GM23338 (cell line): Measurements from ENCODE around the gene ASPM. TPM values are rescaled to one million over a fixed set of nuclear protein-coding genes. Genes with fewer than 3 reads are reported as not detected.

Experiments used
- ATAC-seq: fragments of 200-7000 bp; cut with Tn5 transposase; 3 replicates; pipeline ENCODE4 v1.9.1; 2020
- DNase-seq: peaks from one replicate; pipeline ENCODE4 v3.0.0-alpha.2; 2015; ENCODE audit warnings: low spot score
- H2AFZ ChIP-seq: fragments of 200-600 bp; sonication (generic); 2 replicates; pipeline ENCODE4 v1.8.0; 2016; ENCODE audit warnings: antibody characterized with exemption, mild to moderate bottlenecking, moderate library complexity
- H3F3A ChIP-seq: fragments of 200-600 bp; sonication (generic); replicated peaks from 2 replicates; pipeline ENCODE4 v1.8.0; 2017; ENCODE audit warnings: antibody characterized with exemption, mixed run types, low read depth
- H3K27ac ChIP-seq: fragments of 200-600 bp; sonication (generic); 2 replicates; pipeline ENCODE4 v1.6.1; 2016; ENCODE audit warnings: low read depth
- H3K27me3 ChIP-seq: fragments of 200-600 bp; sonication (generic); 2 replicates; pipeline ENCODE4 v1.8.0; 2016; ENCODE audit warnings: mild to moderate bottlenecking, mixed run types, moderate library complexity; ENCODE audit not compliant: insufficient read depth
- H3K36me3 ChIP-seq: fragments of 200-600 bp; sonication (generic); 2 replicates; pipeline ENCODE4 v1.8.0; 2016; ENCODE audit warnings: mild to moderate bottlenecking; ENCODE audit not compliant: insufficient read depth
- H3K4me1 ChIP-seq: fragments of 200-600 bp; sonication (generic); 2 replicates; pipeline ENCODE4 v1.8.0; 2016; ENCODE audit warnings: mild to moderate bottlenecking, moderate library complexity; ENCODE audit not compliant: insufficient read depth
- H3K4me2 ChIP-seq: fragments of 200-600 bp; sonication (generic); 2 replicates; pipeline ENCODE4 v1.7.1; 2017; ENCODE audit warnings: mixed run types
- H3K4me3 ChIP-seq: fragments of 200-600 bp; sonication (generic); 2 replicates; pipeline ENCODE4 v1.6.1; 2016; ENCODE audit warnings: mixed run types
- H3K79me2 ChIP-seq: fragments of 200-600 bp; sonication (generic); replicated peaks from 2 replicates; pipeline ENCODE4 v1.8.0; 2017; ENCODE audit warnings: mild to moderate bottlenecking; ENCODE audit not compliant: insufficient read depth
- H3K9me2 ChIP-seq: fragments of 200-600 bp; sonication (generic); 2 replicates; pipeline ENCODE4 v1.8.0; 2017; ENCODE audit not compliant: insufficient read depth
- H4K20me1 ChIP-seq: fragments of 200-600 bp; sonication (generic); replicated peaks from 2 replicates; pipeline ENCODE4 v1.8.0; 2017; ENCODE audit warnings: mild to moderate bottlenecking; ENCODE audit not compliant: insufficient read depth
- H3K27ac Mint-ChIP-seq: 2 replicates; pipeline ENCODE4 v1.8.0; 2020; ENCODE audit warnings: inconsistent platforms, mild to moderate bottlenecking, moderate library complexity, mixed read lengths
- H3K27me3 Mint-ChIP-seq: 3 replicates; pipeline ENCODE4 v1.8.0; 2022; ENCODE audit warnings: low read depth, mild to moderate bottlenecking, moderate library complexity, mixed read lengths, inconsistent platforms; ENCODE audit not compliant: insufficient read depth, poor library complexity
- H3K36me3 Mint-ChIP-seq: 3 replicates; pipeline ENCODE4 v1.8.0; 2021; ENCODE audit warnings: low read depth, mild to moderate bottlenecking, inconsistent platforms, moderate library complexity, mixed read lengths
- H3K4me1 Mint-ChIP-seq: 3 replicates; pipeline ENCODE4 v1.8.0; 2020; ENCODE audit warnings: mild to moderate bottlenecking, inconsistent platforms, mixed read lengths
- H3K4me3 Mint-ChIP-seq: 3 replicates; pipeline ENCODE4 v1.8.0; 2021; ENCODE audit warnings: moderate library complexity, mild to moderate bottlenecking, inconsistent platforms, mixed read lengths
- H3K9me3 Mint-ChIP-seq: 3 replicates; pipeline ENCODE4 v1.8.0; 2020; ENCODE audit warnings: moderate library complexity, mild to moderate bottlenecking, inconsistent platforms, mixed read lengths
- CREB1 ChIP-seq: fragments of 250-450 bp; sonication (Bioruptor Pico); IDR thresholded peaks from 2 replicates; pipeline ENCODE4 v1.5.0; 2020; ENCODE audit warnings: low read depth, mild to moderate bottlenecking, moderate library complexity
- CTCF ChIP-seq, 2 experiments: fragments of 200-600 bp in 1 of 2; sonication (generic) in 1 of 2; conservative IDR thresholded peaks; 2 replicates each; pipeline versions ENCODE4 v1.5.1 to v1.6.1; 2016 to 2017; ENCODE audit warnings: antibody characterized with exemption in 2 of 2, low read depth in 2 of 2, mild to moderate bottlenecking in 2 of 2, moderate library complexity in 1 of 2
- EZH2phosphoT487 ChIP-seq: fragments of 200-600 bp; sonication (generic); IDR thresholded peaks from one replicate; pipeline ENCODE4 v1.8.1; 2018; ENCODE audit warnings: antibody characterized with exemption; ENCODE audit not compliant: unreplicated experiment
- NANOG ChIP-seq: IDR thresholded peaks from 2 replicates; pipeline ENCODE4 v1.6.1; 2016; ENCODE audit warnings: antibody characterized with exemption, borderline replicate concordance
- POLR2AphosphoS5 ChIP-seq: IDR thresholded peaks from 2 replicates; pipeline ENCODE4 v1.6.1; 2016; ENCODE audit warnings: antibody characterized with exemption, low read depth
- STAT1 ChIP-seq: IDR thresholded peaks from one replicate; pipeline ENCODE4 v1.6.1; 2016; ENCODE audit warnings: antibody characterized with exemption; ENCODE audit not compliant: unreplicated experiment
- ZNF114 ChIP-seq: fragments of 250-450 bp; sonication (Bioruptor Pico); IDR thresholded peaks from 2 replicates; pipeline ENCODE4 v1.5.0; 2020; ENCODE audit warnings: mild to moderate bottlenecking, moderate library complexity
- ZNF331 ChIP-seq: fragments of 250-450 bp; sonication (Bioruptor Pico); IDR thresholded peaks from 2 replicates; pipeline ENCODE4 v1.5.0; 2020; ENCODE audit warnings: low read depth, mild to moderate bottlenecking, moderate library complexity
- ZNF462 ChIP-seq: fragments of 250-450 bp; sonication (Bioruptor Pico); IDR thresholded peaks from 2 replicates; pipeline ENCODE4 v1.5.0; 2020; ENCODE audit warnings: mild to moderate bottlenecking, moderate library complexity
- polyA plus RNA-seq: library from polyadenylated mRNA; unstranded; fragments of >200 nt; fragmentation: Nextera tagmentation; extraction: Ambion mirVana; gene quantifications from 2 replicates; pipeline ENCODE4 v1.2.1, GENCODE V29; 2016
- total RNA-seq: library from RNA; depleted of rRNA; stranded (reverse); fragments of >200 nt; shearing (Covaris generic); gene quantifications from 2 replicates; pipeline ENCODE4 v1.2.3, GENCODE V29; 2014
- TF ChIP-seq, protein P1 (sequence below): IDR thresholded peaks from 2 replicates; pipeline ENCODE4 v1.6.1; 2016; ENCODE audit warnings: antibody characterized with exemption

The ASPM gene
- total and polyA plus RNA-seq, 2 experiments from 2014 or later = 36.8 to 64.9 TPM

GRCh38 chr1:197184190-197184589, 37.7 kb upstream of the ASPM start:
- Histone ChIP-seq H3K4me1 (no peaks in the 10 kb centered on the region), H4K20me1 (0 out of 2 replicates have a peak, but pooled peaks cover 3% of the 10 kb centered on the region), H3K79me2 (no peaks in the 10 kb centered on the region), H3F3A (no peaks in the 10 kb centered on the region), H3K27me3 (no peaks in the 10 kb centered on the region), H3K27ac (no peak overlapping the region), H3K36me3 (peaks cover 19% of the 10 kb centered on the region; the same call in 1 of the 2 replicates), H3K4me3 (no peak overlapping the region), H3K4me2 (no peak overlapping the region), H2AFZ (no peak overlapping the region), H3K9me2 (no peaks in the 10 kb centered on the region)
- Mint-ChIP-seq H3K4me3 (no peak overlapping the region), H3K27ac (no peak overlapping the region), H3K27me3 (no peaks in the 10 kb centered on the region), H3K9me3 (no peaks in the 10 kb centered on the region), H3K36me3 (peaks cover 29% of the 10 kb centered on the region), H3K4me1 (no peaks in the 10 kb centered on the region)
- no peak for TF ChIP-seq CREB1 (CRISPR knock-in tag)
- ATAC-seq (no peak), DNase-seq (no peak)

DNA sequence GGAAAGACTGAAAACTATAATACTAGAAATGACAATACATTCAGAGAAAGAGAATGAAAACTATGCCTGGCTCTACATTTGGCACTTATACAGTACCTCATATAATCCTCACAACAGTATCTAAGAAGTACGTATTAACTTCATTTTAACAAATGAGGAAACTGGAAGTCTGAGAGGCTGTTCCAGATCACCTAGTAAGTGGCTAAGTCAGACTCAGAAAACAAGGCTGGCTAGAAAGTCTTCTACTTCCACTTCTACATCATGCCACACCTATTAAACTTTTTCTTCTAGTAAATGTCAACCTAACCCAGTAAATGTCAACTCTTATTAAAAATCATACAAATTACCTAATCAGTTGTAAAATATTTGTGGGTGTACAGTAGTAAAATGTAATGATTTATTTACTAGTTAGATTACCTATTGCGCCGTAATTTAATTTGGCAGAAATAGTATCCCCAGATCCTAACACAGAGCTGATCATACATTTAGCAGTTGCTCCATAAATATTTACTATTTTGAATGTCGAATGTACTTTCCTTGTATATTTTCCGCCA, 36.8 kb upstream of the ASPM start:
- peaks cover 29% of the 10 kb centered on the region for H3K36me3 Mint-ChIP-seq
- H3K4me1 ChIP-seq = no peaks in the 10 kb centered on the region
- H3K4me3 ChIP-seq = no peak overlapping the region
- no peak for DNase-seq
- H3K4me1 Mint-ChIP-seq = no peaks in the 10 kb centered on the region
- no peak overlapping the region for H3K27ac Mint-ChIP-seq
- no peaks in the 10 kb centered on the region for H3F3A ChIP-seq
- no peaks in the 10 kb centered on the region for H3K27me3 ChIP-seq
- no peaks in the 10 kb centered on the region for H3K27me3 Mint-ChIP-seq
- no peak for TF ChIP-seq ZNF114 (CRISPR knock-in tag)
- no peak for TF ChIP-seq CTCF (conservative IDR thresholded peaks at IDR 0.05; ENCODE audit: low read depth in 2 of 2)
- TF ChIP-seq ZNF331 (CRISPR knock-in tag) = no peak
- no peak for TF ChIP-seq POLR2AphosphoS5
- no peak for TF ChIP-seq ZNF462 (CRISPR knock-in tag)
- TF ChIP-seq CREB1 (CRISPR knock-in tag) = no peak
- no peak for TF ChIP-seq NANOG
- TF ChIP-seq EZH2phosphoT487 = no peak
- TF ChIP-seq STAT1 = no peak
- TF ChIP-seq, protein P1, sequence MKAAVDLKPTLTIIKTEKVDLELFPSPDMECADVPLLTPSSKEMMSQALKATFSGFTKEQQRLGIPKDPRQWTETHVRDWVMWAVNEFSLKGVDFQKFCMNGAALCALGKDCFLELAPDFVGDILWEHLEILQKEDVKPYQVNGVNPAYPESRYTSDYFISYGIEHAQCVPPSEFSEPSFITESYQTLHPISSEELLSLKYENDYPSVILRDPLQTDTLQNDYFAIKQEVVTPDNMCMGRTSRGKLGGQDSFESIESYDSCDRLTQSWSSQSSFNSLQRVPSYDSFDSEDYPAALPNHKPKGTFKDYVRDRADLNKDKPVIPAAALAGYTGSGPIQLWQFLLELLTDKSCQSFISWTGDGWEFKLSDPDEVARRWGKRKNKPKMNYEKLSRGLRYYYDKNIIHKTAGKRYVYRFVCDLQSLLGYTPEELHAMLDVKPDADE = no peak
- peaks cover 20% of the 10 kb centered on the region for H3K36me3 ChIP-seq
- H4K20me1 ChIP-seq = 0 out of 2 replicates have a peak, but pooled peaks cover 3% of the 10 kb centered on the region
- no peak overlapping the region for H3K4me3 Mint-ChIP-seq
- no peak overlapping the region for H3K27ac ChIP-seq
- no peaks in the 10 kb centered on the region for H3K79me2 ChIP-seq
- H3K9me3 Mint-ChIP-seq = no peaks in the 10 kb centered on the region
- H3K9me2 ChIP-seq = no peaks in the 10 kb centered on the region
- H2AFZ ChIP-seq = no peak overlapping the region
- ATAC-seq = no peak
- no peak overlapping the region for H3K4me2 ChIP-seq
